ENCODE measurements around the gene SDK1. TPM values are rescaled to one million over a fixed set of nuclear protein-coding genes. Genes with fewer than 3 reads are reported as not detected.

Gene SDK1
- total and polyA plus RNA-seq, 10 of the 15 experiments (the other 5 are each of a cell fraction or from before 2014, with no cell fraction given): 0.14 to 0.33 TPM; not detected in 8

DNA sequence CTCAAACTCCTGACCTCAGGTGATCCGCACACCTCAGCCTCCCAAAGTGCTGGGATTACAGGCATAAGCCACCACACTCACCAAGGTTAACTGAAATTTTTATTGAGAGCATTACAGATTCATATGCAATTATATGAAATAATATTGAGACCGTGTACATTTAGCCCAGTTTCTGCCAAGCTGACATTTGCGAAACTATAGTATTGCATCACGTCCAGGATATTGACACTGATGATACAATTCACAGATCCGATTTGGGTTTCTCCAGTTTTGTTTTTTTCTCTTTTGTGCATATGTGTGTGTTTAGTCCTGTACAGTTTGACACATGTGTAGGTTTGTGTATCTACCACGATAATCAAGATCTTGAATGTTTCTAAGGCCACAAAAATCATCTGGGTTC is 753.1 kb downstream of the SDK1 start:
- Histone ChIP-seq H3K27ac (ENCODE audit: control insufficient read depth, insufficient read depth) (no peak overlapping the region), H3K4me3 (no peak overlapping the region), H3K4me1 (ENCODE audit: control insufficient read depth, insufficient read depth, low read length) (no peaks in the 10 kb centered on the region), H3K27me3 (replicated peaks in 1 of 2; ENCODE audit: control insufficient read depth in 2 of 2, insufficient read depth in 2 of 2, low read length in 1 of 2) (no peaks in the 10 kb centered on the region), H3K9ac (ENCODE audit: control insufficient read depth, insufficient read depth, low read length) (no peak overlapping the region), H3K4me2 (ENCODE audit: control insufficient read depth, insufficient read depth) (no peak overlapping the region), H4K20me1 (ENCODE audit: control insufficient read depth, insufficient read depth) (no peaks in the 10 kb centered on the region), H2AFZ (ENCODE audit: control insufficient read depth, low read depth, low read length) (no peak overlapping the region), H3K9me3 (replicated peaks; ENCODE audit: control insufficient read depth, insufficient read depth, low read length) (no peaks in the 10 kb centered on the region; the same call in 2 of the 3 replicates), H3K79me2 (ENCODE audit: control insufficient read depth, insufficient read depth, low read length) (no peaks in the 10 kb centered on the region), H3K36me3 (ENCODE audit: control insufficient read depth in 2 of 2, insufficient read depth in 2 of 2, low read length in 1 of 2) (no peaks in the 10 kb centered on the region)
- ChIA-PET POLR2A (no interaction called here), SMC1A (ENCODE audit: uncharacterized antibody, unreplicated experiment) (no interaction called here), CTCF (no interaction called here), RAD21 (ENCODE audit: unreplicated experiment) (no interaction called here)
- BruUV-seq (replicated peaks): no TSS peak
- intact Hi-C loops (cut with micrococcal nuclease; ENCODE audit: unreplicated experiment): no loop called here
- in situ Hi-C loops (cut with MboI): loop anchor here (10.0 kb wide), 1 partner anchor 61 kb away; no protein-coding TSS in a partner anchor
- 38% methylated on average over 6 of the region's 6 CpGs for WGBS (ENCODE audit: insufficient coverage, insufficient replicate concordance, low lambda C conversion rate, missing lambda C conversion rate)
- no peak for FAIRE-seq
- ATAC-seq: no peak
- no peak for DNase-seq (ENCODE audit: low read depth, low spot score)
- TF ChIP-seq SRF (IDR thresholded peaks at IDR 0.05; ENCODE audit: low read depth in 2 of 2, low read length in 2 of 2): no peak
- no peak for TF ChIP-seq KDM1A (IDR thresholded peaks at IDR 0.05; ENCODE audit: borderline replicate concordance)
- TF ChIP-seq, protein P1, sequence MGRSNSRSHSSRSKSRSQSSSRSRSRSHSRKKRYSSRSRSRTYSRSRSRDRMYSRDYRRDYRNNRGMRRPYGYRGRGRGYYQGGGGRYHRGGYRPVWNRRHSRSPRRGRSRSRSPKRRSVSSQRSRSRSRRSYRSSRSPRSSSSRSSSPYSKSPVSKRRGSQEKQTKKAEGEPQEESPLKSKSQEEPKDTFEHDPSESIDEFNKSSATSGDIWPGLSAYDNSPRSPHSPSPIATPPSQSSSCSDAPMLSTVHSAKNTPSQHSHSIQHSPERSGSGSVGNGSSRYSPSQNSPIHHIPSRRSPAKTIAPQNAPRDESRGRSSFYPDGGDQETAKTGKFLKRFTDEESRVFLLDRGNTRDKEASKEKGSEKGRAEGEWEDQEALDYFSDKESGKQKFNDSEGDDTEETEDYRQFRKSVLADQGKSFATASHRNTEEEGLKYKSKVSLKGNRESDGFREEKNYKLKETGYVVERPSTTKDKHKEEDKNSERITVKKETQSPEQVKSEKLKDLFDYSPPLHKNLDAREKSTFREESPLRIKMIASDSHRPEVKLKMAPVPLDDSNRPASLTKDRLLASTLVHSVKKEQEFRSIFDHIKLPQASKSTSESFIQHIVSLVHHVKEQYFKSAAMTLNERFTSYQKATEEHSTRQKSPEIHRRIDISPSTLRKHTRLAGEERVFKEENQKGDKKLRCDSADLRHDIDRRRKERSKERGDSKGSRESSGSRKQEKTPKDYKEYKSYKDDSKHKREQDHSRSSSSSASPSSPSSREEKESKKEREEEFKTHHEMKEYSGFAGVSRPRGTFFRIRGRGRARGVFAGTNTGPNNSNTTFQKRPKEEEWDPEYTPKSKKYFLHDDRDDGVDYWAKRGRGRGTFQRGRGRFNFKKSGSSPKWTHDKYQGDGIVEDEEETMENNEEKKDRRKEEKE (IDR thresholded peaks at IDR 0.05): no peak
- no peak for TF ChIP-seq MTA2 (IDR thresholded peaks at IDR 0.05; ENCODE audit: low read depth)
- no peak for TF ChIP-seq TAF1 (IDR thresholded peaks at IDR 0.05; ENCODE audit: borderline replicate concordance, low read depth, low read length)
- TF ChIP-seq, protein P2, sequence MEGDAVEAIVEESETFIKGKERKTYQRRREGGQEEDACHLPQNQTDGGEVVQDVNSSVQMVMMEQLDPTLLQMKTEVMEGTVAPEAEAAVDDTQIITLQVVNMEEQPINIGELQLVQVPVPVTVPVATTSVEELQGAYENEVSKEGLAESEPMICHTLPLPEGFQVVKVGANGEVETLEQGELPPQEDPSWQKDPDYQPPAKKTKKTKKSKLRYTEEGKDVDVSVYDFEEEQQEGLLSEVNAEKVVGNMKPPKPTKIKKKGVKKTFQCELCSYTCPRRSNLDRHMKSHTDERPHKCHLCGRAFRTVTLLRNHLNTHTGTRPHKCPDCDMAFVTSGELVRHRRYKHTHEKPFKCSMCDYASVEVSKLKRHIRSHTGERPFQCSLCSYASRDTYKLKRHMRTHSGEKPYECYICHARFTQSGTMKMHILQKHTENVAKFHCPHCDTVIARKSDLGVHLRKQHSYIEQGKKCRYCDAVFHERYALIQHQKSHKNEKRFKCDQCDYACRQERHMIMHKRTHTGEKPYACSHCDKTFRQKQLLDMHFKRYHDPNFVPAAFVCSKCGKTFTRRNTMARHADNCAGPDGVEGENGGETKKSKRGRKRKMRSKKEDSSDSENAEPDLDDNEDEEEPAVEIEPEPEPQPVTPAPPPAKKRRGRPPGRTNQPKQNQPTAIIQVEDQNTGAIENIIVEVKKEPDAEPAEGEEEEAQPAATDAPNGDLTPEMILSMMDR (IDR thresholded peaks at IDR 0.05 in 2 of 3, conservative IDR thresholded peaks at IDR 0.05 in 1 of 3; ENCODE audit: control insufficient read depth in 2 of 3, extremely low read depth in 1 of 3, insufficient read depth in 1 of 3, low read depth in 3 of 3, low read length in 3 of 3): no peak
- TF ChIP-seq, protein P3, sequence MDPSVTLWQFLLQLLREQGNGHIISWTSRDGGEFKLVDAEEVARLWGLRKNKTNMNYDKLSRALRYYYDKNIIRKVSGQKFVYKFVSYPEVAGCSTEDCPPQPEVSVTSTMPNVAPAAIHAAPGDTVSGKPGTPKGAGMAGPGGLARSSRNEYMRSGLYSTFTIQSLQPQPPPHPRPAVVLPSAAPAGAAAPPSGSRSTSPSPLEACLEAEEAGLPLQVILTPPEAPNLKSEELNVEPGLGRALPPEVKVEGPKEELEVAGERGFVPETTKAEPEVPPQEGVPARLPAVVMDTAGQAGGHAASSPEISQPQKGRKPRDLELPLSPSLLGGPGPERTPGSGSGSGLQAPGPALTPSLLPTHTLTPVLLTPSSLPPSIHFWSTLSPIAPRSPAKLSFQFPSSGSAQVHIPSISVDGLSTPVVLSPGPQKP (IDR thresholded peaks at IDR 0.05; ENCODE audit: low read depth, low read length): no peak
- TF ChIP-seq TCF12 (IDR thresholded peaks at IDR 0.05; ENCODE audit: low read depth, low read length): no peak
- no peak for TF ChIP-seq CREB1 (IDR thresholded peaks at IDR 0.05; ENCODE audit: low read depth)
- TF ChIP-seq BCL11A (IDR thresholded peaks at IDR 0.05; ENCODE audit: low read depth, low read length): no peak
- TF ChIP-seq, protein P4, sequence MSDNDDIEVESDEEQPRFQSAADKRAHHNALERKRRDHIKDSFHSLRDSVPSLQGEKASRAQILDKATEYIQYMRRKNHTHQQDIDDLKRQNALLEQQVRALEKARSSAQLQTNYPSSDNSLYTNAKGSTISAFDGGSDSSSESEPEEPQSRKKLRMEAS (IDR thresholded peaks at IDR 0.05; ENCODE audit: low read depth, low read length): no peak
- TF ChIP-seq, protein P5, sequence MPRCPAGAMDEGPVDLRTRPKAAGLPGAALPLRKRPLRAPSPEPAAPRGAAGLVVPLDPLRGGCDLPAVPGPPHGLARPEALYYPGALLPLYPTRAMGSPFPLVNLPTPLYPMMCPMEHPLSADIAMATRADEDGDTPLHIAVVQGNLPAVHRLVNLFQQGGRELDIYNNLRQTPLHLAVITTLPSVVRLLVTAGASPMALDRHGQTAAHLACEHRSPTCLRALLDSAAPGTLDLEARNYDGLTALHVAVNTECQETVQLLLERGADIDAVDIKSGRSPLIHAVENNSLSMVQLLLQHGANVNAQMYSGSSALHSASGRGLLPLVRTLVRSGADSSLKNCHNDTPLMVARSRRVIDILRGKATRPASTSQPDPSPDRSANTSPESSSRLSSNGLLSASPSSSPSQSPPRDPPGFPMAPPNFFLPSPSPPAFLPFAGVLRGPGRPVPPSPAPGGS (IDR thresholded peaks at IDR 0.05; ENCODE audit: borderline replicate concordance, insufficient read depth, low read depth, low read length, poor library complexity, severe bottlenecking): no peak
- TF ChIP-seq SMAD1 (IDR thresholded peaks at IDR 0.05; ENCODE audit: low read depth, partially characterized antibody): no peak
- TF ChIP-seq, protein P6, sequence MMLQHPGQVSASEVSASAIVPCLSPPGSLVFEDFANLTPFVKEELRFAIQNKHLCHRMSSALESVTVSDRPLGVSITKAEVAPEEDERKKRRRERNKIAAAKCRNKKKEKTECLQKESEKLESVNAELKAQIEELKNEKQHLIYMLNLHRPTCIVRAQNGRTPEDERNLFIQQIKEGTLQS (IDR thresholded peaks at IDR 0.05; ENCODE audit: borderline replicate concordance, extremely low read depth, low read depth, low read length): no peak
- no peak for TF ChIP-seq TCF7 (IDR thresholded peaks at IDR 0.05; ENCODE audit: borderline replicate concordance)
- no peak for TF ChIP-seq NFIC (IDR thresholded peaks at IDR 0.05; ENCODE audit: low read depth, low read length)
- TF ChIP-seq DPF2 (IDR thresholded peaks at IDR 0.05): no peak
- TF ChIP-seq MXI1 (IDR thresholded peaks at IDR 0.05; ENCODE audit: low read depth, low read length): no peak

Measured in GM12878 (cell line).